Measurements from ENCODE around the gene SNRNP200. TPM values are rescaled to one million over a fixed set of nuclear protein-coding genes. Genes with fewer than 3 reads are reported as not detected.

Gene SNRNP200
- total RNA-seq, 1 experiment from 2014 or later, result 202 TPM

DNA sequence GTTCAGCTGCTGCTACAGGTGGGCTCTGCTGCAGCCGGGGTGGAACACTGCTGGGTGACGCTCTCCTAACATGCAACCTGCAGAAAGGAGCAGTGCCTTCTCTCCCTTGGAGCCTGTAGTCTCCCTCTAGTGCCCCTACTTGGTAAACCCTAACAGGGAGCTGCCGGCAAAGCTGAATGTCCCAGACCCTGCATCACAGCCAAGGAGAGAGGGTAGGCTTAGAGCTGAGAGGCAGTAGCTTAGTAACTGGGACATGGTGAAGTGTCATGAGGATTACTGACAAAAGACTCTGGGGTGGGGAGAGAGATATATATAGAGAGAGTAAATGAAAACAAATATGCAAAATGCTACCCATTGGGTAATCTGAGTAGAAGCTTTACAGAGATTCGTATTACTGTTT is 40.1 kb upstream of the SNRNP200 start:
- TF ChIP-seq, protein P1, sequence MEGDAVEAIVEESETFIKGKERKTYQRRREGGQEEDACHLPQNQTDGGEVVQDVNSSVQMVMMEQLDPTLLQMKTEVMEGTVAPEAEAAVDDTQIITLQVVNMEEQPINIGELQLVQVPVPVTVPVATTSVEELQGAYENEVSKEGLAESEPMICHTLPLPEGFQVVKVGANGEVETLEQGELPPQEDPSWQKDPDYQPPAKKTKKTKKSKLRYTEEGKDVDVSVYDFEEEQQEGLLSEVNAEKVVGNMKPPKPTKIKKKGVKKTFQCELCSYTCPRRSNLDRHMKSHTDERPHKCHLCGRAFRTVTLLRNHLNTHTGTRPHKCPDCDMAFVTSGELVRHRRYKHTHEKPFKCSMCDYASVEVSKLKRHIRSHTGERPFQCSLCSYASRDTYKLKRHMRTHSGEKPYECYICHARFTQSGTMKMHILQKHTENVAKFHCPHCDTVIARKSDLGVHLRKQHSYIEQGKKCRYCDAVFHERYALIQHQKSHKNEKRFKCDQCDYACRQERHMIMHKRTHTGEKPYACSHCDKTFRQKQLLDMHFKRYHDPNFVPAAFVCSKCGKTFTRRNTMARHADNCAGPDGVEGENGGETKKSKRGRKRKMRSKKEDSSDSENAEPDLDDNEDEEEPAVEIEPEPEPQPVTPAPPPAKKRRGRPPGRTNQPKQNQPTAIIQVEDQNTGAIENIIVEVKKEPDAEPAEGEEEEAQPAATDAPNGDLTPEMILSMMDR (conservative IDR thresholded peaks at IDR 0.05; ENCODE audit: low read depth, low read length), result peak; percentile 27; the same call in 1 of the 2 replicates
- no peak for TF ChIP-seq EZH2 (IDR thresholded peaks at IDR 0.05; ENCODE audit: borderline replicate concordance, low read depth, low read length, poor library complexity, severe bottlenecking)
- ChIA-PET CTCF (interaction anchor here (0.6 kb wide), 1 partner anchor 323 kb away, joined by 3 read pairs; no protein-coding TSS in a partner anchor), POLR2A (ENCODE audit: low non-redundant PET) (no interaction called here)
- Histone ChIP-seq H3K4me1 (ENCODE audit: insufficient read depth, low read length, poor library complexity, severe bottlenecking) (no peaks in the 10 kb centered on the region), H3K36me3 (ENCODE audit: insufficient read depth, low read length, poor library complexity, severe bottlenecking) (peaks cover 87% of the 10 kb centered on the region), H3K27ac (ENCODE audit: low read depth, low read length, poor library complexity, severe bottlenecking) (no peak overlapping the region), H3K27me3 (replicated peaks; ENCODE audit: insufficient read depth, low read depth, low read length, poor library complexity) (no peaks in the 10 kb centered on the region), H3K4me3 (ENCODE audit: low read depth, low read length, poor library complexity, severe bottlenecking) (no peak overlapping the region), H3K9me3 (ENCODE audit: low read depth, low read length, poor library complexity, severe bottlenecking) (no peaks in the 10 kb centered on the region)
- BruUV-seq (replicated peaks), result no TSS peak
- intact Hi-C loops (cut with micrococcal nuclease; ENCODE audit: unreplicated experiment), result no loop called here
- DNase-seq (ENCODE audit: low spot score), result no peak

DNA sequence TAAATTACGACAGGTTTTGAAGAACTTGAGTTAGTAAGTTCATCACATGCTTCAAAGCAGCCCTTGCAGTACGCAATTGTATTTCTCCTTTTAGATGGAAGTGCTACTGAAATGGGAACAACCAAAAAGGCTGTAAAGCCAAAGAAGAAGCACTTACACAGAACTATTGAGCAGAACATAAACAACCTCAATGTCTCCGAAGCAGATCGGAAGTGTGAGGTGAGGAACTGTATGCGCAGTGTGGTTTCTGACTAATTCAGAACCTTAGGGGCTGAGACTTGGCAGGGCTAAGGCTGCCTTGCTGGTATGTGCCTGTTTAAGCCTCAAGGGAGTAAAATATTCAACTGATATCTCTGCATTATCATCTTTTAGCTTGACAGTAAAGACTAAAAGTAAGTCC is 38.7 kb upstream of the SNRNP200 start:
- H3K27ac ChIP-seq (ENCODE audit: low read depth, low read length, poor library complexity, severe bottlenecking), result no peak overlapping the region
- no peaks in the 10 kb centered on the region for H3K9me3 ChIP-seq (ENCODE audit: low read depth, low read length, poor library complexity, severe bottlenecking)
- TF ChIP-seq, protein P1 (conservative IDR thresholded peaks at IDR 0.05; ENCODE audit: low read depth, low read length), result no peak
- TF ChIP-seq EZH2 (IDR thresholded peaks at IDR 0.05; ENCODE audit: borderline replicate concordance, low read depth, low read length, poor library complexity, severe bottlenecking), result no peak
- ChIA-PET CTCF (no interaction called here), POLR2A (ENCODE audit: low non-redundant PET) (interaction anchor here (1.0 kb wide), 1 partner anchor 9 kb away, joined by 3 read pairs; the partner anchor contains the start of gene NCAPH)
- peaks cover 75% of the 10 kb centered on the region for H3K36me3 ChIP-seq (ENCODE audit: insufficient read depth, low read length, poor library complexity, severe bottlenecking)
- no peaks in the 10 kb centered on the region for H3K4me1 ChIP-seq (ENCODE audit: insufficient read depth, low read length, poor library complexity, severe bottlenecking)
- intact Hi-C loops (cut with micrococcal nuclease; ENCODE audit: unreplicated experiment), result no loop called here
- no peak for DNase-seq (ENCODE audit: low spot score)
- no peaks in the 10 kb centered on the region for H3K27me3 ChIP-seq (replicated peaks; ENCODE audit: insufficient read depth, low read depth, low read length, poor library complexity)
- H3K4me3 ChIP-seq (ENCODE audit: low read depth, low read length, poor library complexity, severe bottlenecking), result no peak overlapping the region
- no TSS peak for BruUV-seq (replicated peaks)

DNA sequence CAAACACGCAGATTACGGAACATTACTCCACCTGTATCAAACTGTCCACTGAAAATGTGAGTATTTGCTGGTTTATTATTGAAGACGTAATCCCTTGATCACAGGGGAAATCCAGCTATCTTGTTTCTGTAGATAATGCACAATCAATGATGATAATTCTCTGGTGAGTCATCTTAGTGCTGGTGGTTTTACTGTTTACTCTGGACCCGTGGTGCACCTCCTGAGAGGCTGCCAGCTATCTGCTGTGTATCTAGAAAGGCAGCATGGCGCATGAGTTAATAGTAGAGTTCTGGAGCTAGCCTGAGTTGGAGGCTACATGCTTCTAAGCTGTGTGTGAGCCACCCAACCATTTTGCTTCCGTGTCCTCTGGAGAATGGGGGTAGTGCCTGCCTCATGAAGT is 36.7 kb upstream of the SNRNP200 start:
- Histone ChIP-seq H3K4me3 (ENCODE audit: low read depth, low read length, poor library complexity, severe bottlenecking) (no peak overlapping the region), H3K9me3 (ENCODE audit: low read depth, low read length, poor library complexity, severe bottlenecking) (no peaks in the 10 kb centered on the region), H3K4me1 (ENCODE audit: insufficient read depth, low read length, poor library complexity, severe bottlenecking) (no peaks in the 10 kb centered on the region), H3K27ac (ENCODE audit: low read depth, low read length, poor library complexity, severe bottlenecking) (no peak overlapping the region), H3K36me3 (ENCODE audit: insufficient read depth, low read length, poor library complexity, severe bottlenecking) (peaks cover 63% of the 10 kb centered on the region), H3K27me3 (replicated peaks; ENCODE audit: insufficient read depth, low read depth, low read length, poor library complexity) (no peaks in the 10 kb centered on the region)
- no TSS peak for BruUV-seq (replicated peaks)
- no peak for DNase-seq (ENCODE audit: low spot score)
- TF ChIP-seq, protein P1 (conservative IDR thresholded peaks at IDR 0.05; ENCODE audit: low read depth, low read length), result no peak
- TF ChIP-seq EZH2 (IDR thresholded peaks at IDR 0.05; ENCODE audit: borderline replicate concordance, low read depth, low read length, poor library complexity, severe bottlenecking), result no peak
- CTCF ChIA-PET, result no interaction called here
- intact Hi-C loops (cut with micrococcal nuclease; ENCODE audit: unreplicated experiment), result no loop called here
- POLR2A ChIA-PET (ENCODE audit: low non-redundant PET), result no interaction called here
